ENCODE results near the gene C11orf68. TPM values are rescaled to one million over a fixed set of nuclear protein-coding genes. Genes with fewer than 3 reads are reported as not detected.

Gene C11orf68
- total RNA-seq, 4 donors from 2014 or later = 20.8 to 30.7 (median 23.9) TPM

GRCh38 chr11:65945430-65945911, 26.6 kb upstream of the C11orf68 start, which contains the start of gene TSGA10IP:
Gene TSGA10IP, plus strand, starts transcription at chr11:65945480. Its CDS starts 196 bp downstream, at chr11:65945676.
- TF ChIP-seq POLR2A (IDR thresholded peaks at IDR 0.05) = no peak
- TF ChIP-seq, protein P1, sequence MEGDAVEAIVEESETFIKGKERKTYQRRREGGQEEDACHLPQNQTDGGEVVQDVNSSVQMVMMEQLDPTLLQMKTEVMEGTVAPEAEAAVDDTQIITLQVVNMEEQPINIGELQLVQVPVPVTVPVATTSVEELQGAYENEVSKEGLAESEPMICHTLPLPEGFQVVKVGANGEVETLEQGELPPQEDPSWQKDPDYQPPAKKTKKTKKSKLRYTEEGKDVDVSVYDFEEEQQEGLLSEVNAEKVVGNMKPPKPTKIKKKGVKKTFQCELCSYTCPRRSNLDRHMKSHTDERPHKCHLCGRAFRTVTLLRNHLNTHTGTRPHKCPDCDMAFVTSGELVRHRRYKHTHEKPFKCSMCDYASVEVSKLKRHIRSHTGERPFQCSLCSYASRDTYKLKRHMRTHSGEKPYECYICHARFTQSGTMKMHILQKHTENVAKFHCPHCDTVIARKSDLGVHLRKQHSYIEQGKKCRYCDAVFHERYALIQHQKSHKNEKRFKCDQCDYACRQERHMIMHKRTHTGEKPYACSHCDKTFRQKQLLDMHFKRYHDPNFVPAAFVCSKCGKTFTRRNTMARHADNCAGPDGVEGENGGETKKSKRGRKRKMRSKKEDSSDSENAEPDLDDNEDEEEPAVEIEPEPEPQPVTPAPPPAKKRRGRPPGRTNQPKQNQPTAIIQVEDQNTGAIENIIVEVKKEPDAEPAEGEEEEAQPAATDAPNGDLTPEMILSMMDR (IDR thresholded peaks at IDR 0.05 in 4 of 5, conservative IDR thresholded peaks at IDR 0.05 in 1 of 5) = no peak
- no peaks in the 10 kb centered on the region for H3K4me1 ChIP-seq
- in situ Hi-C loops (cut with MboI; ENCODE audit: low sequenced_read_pairs in 4 of 4) (no loop called here), intact Hi-C loops (cut with DNase I; ENCODE audit: low total_unique reads) (no loop called here)
- DNase-seq (no peak), ATAC-seq (no peak)
- no peak within 1 kb of the TSS for H3K27ac ChIP-seq
- no peaks in the 10 kb centered on the region for H3K9me3 ChIP-seq
- no peaks in the 10 kb centered on the region for H3K27me3 ChIP-seq
- H3K36me3 ChIP-seq = no peaks in the 10 kb centered on the region
- no peak within 1 kb of the TSS for H3K4me3 ChIP-seq

- intact Hi-C loops (cut with DNase I; ENCODE audit: low total_unique reads) = no loop called here
- Histone ChIP-seq H3K9me3 (no peaks in the 10 kb centered on the region), H3K27me3 (no peaks in the 10 kb centered on the region), H3K4me3 (no peak overlapping the region), H3K4me1 (no peaks in the 10 kb centered on the region), H3K36me3 (no peaks in the 10 kb centered on the region), H3K27ac (no peak overlapping the region)
- no peak for ATAC-seq
- DNase-seq = no peak
- in situ Hi-C loops (cut with MboI; ENCODE audit: low sequenced_read_pairs in 4 of 4) = no loop called here
- no peak for TF ChIP-seq POLR2A (IDR thresholded peaks at IDR 0.05)
Measured at GRCh38 chr11:65944767-65945166, 25.9 kb upstream of the C11orf68 start.

- Histone ChIP-seq H3K4me3 (no peak overlapping the region), H3K9me3 (no peaks in the 10 kb centered on the region), H3K4me1 (no peaks in the 10 kb centered on the region), H3K36me3 (no peaks in the 10 kb centered on the region), H3K27ac (no peak overlapping the region), H3K27me3 (peaks cover 0 to 2% (median 0%) of the 10 kb centered on the region in 3 donors)
- intact Hi-C loops (cut with DNase I; ENCODE audit: low total_unique reads) = no loop called here
- DNase-seq (no peak), ATAC-seq (no peak)
- in situ Hi-C loops (cut with MboI; ENCODE audit: low sequenced_read_pairs in 4 of 4) = no loop called here
- no peak for TF ChIP-seq POLR2A (IDR thresholded peaks at IDR 0.05)
- TF ChIP-seq, protein P1 (IDR thresholded peaks at IDR 0.05 in 4 of 5, conservative IDR thresholded peaks at IDR 0.05 in 1 of 5) = no peak
Measured at GRCh38 chr11:65944191-65944590, 25.3 kb upstream of the C11orf68 start.

DNA sequence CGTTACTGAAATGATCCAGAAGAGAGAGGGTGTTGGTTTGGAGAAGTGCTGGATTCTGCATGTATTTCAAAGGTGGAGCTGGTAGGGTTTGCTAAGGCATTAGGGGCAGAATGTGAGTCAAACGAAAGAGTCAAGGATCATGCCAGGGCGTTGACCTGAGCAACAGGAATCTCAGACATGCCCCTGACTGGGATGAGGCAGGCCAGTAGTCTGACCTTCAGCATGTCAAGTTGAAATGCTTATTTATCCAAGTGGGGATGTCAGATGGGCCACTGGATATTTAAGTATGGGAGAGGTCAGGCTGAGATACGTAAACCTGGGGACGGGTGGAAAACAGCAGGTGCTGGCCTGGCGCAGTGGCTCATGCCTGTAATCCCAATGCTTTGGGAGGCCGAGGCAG, 23.7 kb upstream of the C11orf68 start:
- no peak for ATAC-seq
- no peak overlapping the region for H3K27ac ChIP-seq
- no peaks in the 10 kb centered on the region for H3K9me3 ChIP-seq
- in situ Hi-C loops (cut with MboI; ENCODE audit: low sequenced_read_pairs in 4 of 4) = no loop called here
- intact Hi-C loops (cut with DNase I; ENCODE audit: low total_unique reads) = no loop called here
- no peaks in the 10 kb centered on the region for H3K36me3 ChIP-seq
- no peak for TF ChIP-seq POLR2A (IDR thresholded peaks at IDR 0.05)
- TF ChIP-seq, protein P1 (IDR thresholded peaks at IDR 0.05 in 4 of 5, conservative IDR thresholded peaks at IDR 0.05 in 1 of 5) = no peak
- DNase-seq = no peak
- no peak overlapping the region for H3K4me3 ChIP-seq
- no peaks in the 10 kb centered on the region for H3K4me1 ChIP-seq
- H3K27me3 ChIP-seq = peaks cover 0 to 2% (median 0%) of the 10 kb centered on the region in 3 donors

GRCh38 chr11:65941720-65942310, 23.0 kb upstream of the C11orf68 start:
- TF ChIP-seq POLR2A (IDR thresholded peaks at IDR 0.05) = no peak
- TF ChIP-seq, protein P1 (IDR thresholded peaks at IDR 0.05 in 4 of 5, conservative IDR thresholded peaks at IDR 0.05 in 1 of 5) = no peak

More at GRCh38 chr11:65941720-65942310, 23.0 kb upstream of the C11orf68 start:
- DNase-seq (no peak), ATAC-seq (no peak)
- intact Hi-C loops (cut with DNase I; ENCODE audit: low total_unique reads) = no loop called here
- in situ Hi-C loops (cut with MboI; ENCODE audit: low sequenced_read_pairs in 4 of 4) = no loop called here
- H3K36me3 ChIP-seq = no peaks in the 10 kb centered on the region
- no peak overlapping the region for H3K4me3 ChIP-seq
- no peaks in the 10 kb centered on the region for H3K4me1 ChIP-seq
- no peak overlapping the region for H3K27ac ChIP-seq
- peaks cover 0 to 2% (median 0%) of the 10 kb centered on the region in 3 donors for H3K27me3 ChIP-seq
- no peaks in the 10 kb centered on the region for H3K9me3 ChIP-seq
